ENCODE results near the gene RAB20.

DNA sequence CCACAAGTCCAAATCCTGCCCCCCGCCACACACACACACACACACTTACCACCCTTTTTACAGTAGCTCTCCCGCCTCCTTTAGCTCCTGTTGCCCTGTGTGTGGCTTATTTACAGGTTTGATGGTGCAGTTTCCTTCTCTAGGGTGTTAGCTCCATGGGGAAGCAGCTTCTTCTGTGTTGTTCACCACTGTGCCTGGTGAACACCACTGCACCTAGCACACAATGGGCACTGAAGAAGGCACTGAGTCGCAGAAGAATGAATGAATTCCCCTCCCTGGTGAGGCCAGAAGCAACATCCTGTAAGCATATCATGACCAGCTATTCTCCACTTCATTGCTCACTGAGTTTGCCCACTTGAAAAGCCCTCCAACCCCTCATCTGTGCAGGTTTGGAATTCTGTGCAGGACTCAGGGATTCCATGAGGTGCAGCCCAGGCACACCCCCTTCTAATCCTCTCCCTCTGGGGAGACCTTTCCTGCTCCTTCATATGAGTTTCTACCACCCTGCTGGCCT lies 3.0 kb upstream of the RAB20 start:
- TF ChIP-seq GATA2 (IDR thresholded peaks at IDR 0.05; ENCODE audit: low read depth, low read length): no peak
- no peak for TF ChIP-seq GATA3 (IDR thresholded peaks at IDR 0.05; ENCODE audit: low read depth, low read length)

Data from SH-SY5Y (cell line).